Spinal cord (tissue), 10 donors: ENCODE results near the gene CLMN. TPM values are rescaled to one million over a fixed set of nuclear protein-coding genes. Genes with fewer than 3 reads are reported as not detected.

Source experiments
- DNase-seq, 6 donors: peaks; one replicate each; pipeline versions ENCODE4 v3.0.0 to v3.0.0-alpha.2; 2013 to 2015; ENCODE audit warnings: low spot score in 6 of 6, low read depth in 4 of 6
- H3K27ac ChIP-seq: one replicate; pipeline ENCODE4 v1.5.1; 2013; ENCODE audit warnings: low read depth, low read length, control low read depth
- H3K27me3 ChIP-seq: one replicate; pipeline ENCODE4 v1.6.1; 2013; ENCODE audit warnings: low read length; ENCODE audit not compliant: control insufficient read depth, insufficient read depth
- H3K36me3 ChIP-seq: one replicate; pipeline ENCODE4 v1.6.1; 2013; ENCODE audit warnings: low read length; ENCODE audit not compliant: control insufficient read depth, insufficient read depth
- H3K4me1 ChIP-seq: one replicate; pipeline ENCODE4 v1.6.1; 2013; ENCODE audit warnings: low read length; ENCODE audit not compliant: control insufficient read depth, insufficient read depth
- H3K4me3 ChIP-seq: one replicate; pipeline ENCODE4 v1.5.1; 2013; ENCODE audit warnings: low read depth, low read length, control low read depth
- H3K9me3 ChIP-seq: one replicate; pipeline ENCODE4 v1.6.1; 2013; ENCODE audit warnings: low read length; ENCODE audit not compliant: control insufficient read depth, insufficient read depth
- WGBS: methylation state at CpG from one replicate; pipeline ENCODE4 v1.1.5; 2013; ENCODE audit warnings: missing lambda C conversion rate; ENCODE audit not compliant: insufficient coverage; 5-methylcytosine and 5-hydroxymethylcytosine counted together
- polyA plus RNA-seq, 2 donors: library from polyadenylated mRNA; unstranded; fragments of 120-200 nt; gene quantifications; one replicate each; pipeline ENCODE4 v1.2.1, GENCODE V29; 2013; ENCODE audit not compliant: insufficient read length in 2 of 2
- total RNA-seq, 2 donors: library from RNA; depleted of rRNA in 1 of 2; stranded (reverse); fragments of 120-200 nt in 1 of 2; fragments of >200 nt in 1 of 2; gene quantifications; one replicate each; pipeline versions ENCODE4 v1.2.3 to v1.2.4, GENCODE V29; 2013 to 2014
- donor health status: healthy.

CLMN gene
- total and polyA plus RNA-seq, 4 donors, result 4.1 to 18.8 (median 8.6) TPM

DNA sequence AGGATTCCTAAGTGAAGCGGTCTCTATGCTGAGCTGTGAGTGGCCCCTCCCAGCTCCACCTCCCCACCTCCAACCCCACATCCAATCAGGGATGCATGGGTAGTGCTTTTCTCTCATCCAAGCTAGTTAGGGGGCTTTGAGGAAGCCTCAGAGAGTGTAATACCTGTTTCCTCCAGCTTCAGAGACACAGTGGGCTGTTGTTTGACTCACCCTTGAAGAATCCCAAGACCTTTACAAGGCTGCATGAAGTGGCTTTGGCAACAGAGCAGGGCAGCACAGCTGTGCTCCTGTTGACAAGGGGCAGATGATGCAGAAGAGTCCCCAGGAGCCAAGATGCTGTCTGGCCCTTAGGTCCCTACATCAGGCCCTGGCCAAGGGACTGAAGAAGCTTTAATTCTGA, 27.1 kb upstream of the CLMN start:
- Histone ChIP-seq H3K27me3 (no peaks in the 10 kb centered on the region), H3K9me3 (no peaks in the 10 kb centered on the region), H3K36me3 (no peaks in the 10 kb centered on the region), H3K4me1 (no peaks in the 10 kb centered on the region), H3K27ac (no peak overlapping the region), H3K4me3 (no peak overlapping the region)
- no peak for DNase-seq
- no CpG with 5 or more reads among the region's 1 CpG for WGBS

DNA sequence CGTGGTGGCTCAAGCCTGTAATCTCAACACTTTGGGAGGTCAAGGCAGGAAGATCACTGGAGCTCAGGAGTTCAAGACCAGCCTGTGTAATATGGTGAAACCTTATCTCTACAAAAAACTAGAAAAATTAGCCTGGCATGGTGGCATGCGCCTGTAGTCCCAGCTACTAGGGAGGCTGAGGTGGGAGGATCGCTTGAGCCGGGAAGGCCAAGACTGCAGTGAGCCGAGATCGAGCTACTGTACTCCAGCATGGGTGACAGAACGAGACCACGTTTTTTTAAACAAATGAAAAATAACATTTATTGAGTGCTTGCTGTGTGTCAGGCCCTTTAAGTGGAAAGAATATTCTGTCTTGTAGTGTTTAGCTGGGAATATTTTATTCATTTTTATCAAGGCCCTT, 26.6 kb upstream of the CLMN start:
- H3K4me1 ChIP-seq, result no peaks in the 10 kb centered on the region
- no peaks in the 10 kb centered on the region for H3K27me3 ChIP-seq
- no peak for DNase-seq
- no peak overlapping the region for H3K27ac ChIP-seq
- no peaks in the 10 kb centered on the region for H3K36me3 ChIP-seq
- WGBS, result 98% methylated on average over 5 of the region's 8 CpGs
- no peaks in the 10 kb centered on the region for H3K9me3 ChIP-seq
- H3K4me3 ChIP-seq, result no peak overlapping the region

DNA sequence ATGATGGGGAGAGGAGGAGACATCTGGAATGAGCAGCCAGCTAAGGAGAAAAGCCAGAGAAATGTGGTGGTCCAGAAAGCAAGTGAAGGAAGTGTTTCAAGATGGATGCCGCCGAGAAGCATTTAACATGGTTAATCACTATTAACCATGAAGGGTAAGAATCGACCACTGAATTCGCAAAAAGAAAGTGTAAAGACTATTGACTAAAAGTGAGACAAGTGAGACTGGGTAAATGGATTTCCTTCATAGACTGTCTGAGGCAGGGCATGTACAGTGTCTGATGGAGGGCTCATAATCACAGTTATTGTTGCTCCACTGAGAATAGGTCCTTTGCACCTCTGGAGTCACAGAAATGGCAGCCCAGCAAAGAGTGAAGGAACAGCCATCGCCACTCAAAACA, 25.3 kb upstream of the CLMN start:
- WGBS, result 100% methylated on average over 2 of the region's 5 CpGs
- Histone ChIP-seq H3K27ac (no peak overlapping the region), H3K4me3 (no peak overlapping the region), H3K4me1 (no peaks in the 10 kb centered on the region), H3K36me3 (no peaks in the 10 kb centered on the region), H3K27me3 (no peaks in the 10 kb centered on the region), H3K9me3 (no peaks in the 10 kb centered on the region)
- DNase-seq, result no peak

DNA sequence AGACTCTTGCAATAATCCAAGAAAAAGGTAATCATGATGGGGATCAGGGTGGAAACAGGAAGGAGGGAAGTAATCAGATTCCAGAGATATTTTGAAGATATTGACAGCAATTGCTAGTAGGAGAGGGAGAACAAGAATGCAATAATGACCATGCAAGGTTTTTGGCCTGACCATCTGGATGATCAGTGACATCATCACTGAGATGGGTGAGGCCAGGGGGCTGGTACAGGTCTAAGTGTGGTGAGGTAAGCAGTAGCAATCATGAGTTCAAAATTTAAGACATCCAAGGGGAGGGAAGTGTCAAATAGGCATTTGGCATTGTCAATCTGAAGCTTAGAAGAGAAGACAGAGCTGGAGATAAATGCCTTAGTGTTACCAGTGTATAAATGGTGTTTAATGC, 24.8 kb upstream of the CLMN start:
- H3K9me3 ChIP-seq, result no peaks in the 10 kb centered on the region
- no peak overlapping the region for H3K27ac ChIP-seq
- H3K27me3 ChIP-seq, result no peaks in the 10 kb centered on the region
- no peaks in the 10 kb centered on the region for H3K36me3 ChIP-seq
- H3K4me1 ChIP-seq, result no peaks in the 10 kb centered on the region
- H3K4me3 ChIP-seq, result no peak overlapping the region
- no peak for DNase-seq

DNA sequence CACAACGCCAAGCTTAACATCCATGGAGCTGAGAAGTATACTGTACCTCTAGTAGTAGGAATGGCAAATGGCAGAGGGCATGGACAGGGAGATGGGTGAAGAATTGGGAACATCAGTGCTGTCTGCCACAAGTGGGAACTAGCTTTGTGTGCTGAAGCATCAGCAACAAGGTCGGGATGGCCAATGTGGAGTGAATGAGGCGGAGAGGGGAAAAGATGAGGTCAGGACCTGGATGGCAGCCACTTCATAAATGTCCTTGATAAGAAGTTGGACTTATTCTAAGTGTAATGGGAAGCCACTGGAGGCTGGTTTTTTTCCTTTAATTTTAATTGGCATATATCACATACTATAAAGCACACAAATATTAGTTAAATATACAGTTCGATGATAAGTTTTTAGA, 21.9 kb upstream of the CLMN start:
- no peaks in the 10 kb centered on the region for H3K27me3 ChIP-seq
- no peak overlapping the region for H3K4me3 ChIP-seq
- H3K36me3 ChIP-seq, result no peaks in the 10 kb centered on the region
- no peak for DNase-seq
- no peaks in the 10 kb centered on the region for H3K4me1 ChIP-seq
- WGBS, result 100% methylated on average over 2 of the region's 4 CpGs
- no peaks in the 10 kb centered on the region for H3K9me3 ChIP-seq
- H3K27ac ChIP-seq, result no peak overlapping the region

DNA sequence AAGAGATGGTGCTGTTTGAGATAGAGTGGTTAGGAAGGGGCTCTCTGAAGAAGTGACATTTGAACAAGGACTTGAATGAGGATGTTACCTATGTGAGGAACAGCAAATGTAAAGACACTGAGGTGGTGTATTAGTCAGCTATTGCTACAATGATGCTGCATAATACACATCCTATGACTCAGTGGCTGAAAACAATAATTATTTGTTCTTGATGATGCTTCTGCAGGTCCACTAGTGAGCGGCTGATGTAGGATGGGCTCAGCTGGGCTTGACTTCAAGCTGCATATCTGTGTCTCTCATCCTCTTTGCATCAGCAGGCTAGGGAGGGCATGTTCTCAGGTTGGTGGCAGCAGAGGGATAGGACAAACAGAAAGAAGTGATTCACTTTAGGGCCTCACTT, 21.4 kb upstream of the CLMN start:
- H3K4me3 ChIP-seq, result no peak overlapping the region
- no peak overlapping the region for H3K27ac ChIP-seq
- H3K9me3 ChIP-seq, result no peaks in the 10 kb centered on the region
- WGBS, result 88% methylated on average over 1 of the region's 1 CpG
- no peak for DNase-seq
- H3K36me3 ChIP-seq, result no peaks in the 10 kb centered on the region
- H3K4me1 ChIP-seq, result no peaks in the 10 kb centered on the region
- no peaks in the 10 kb centered on the region for H3K27me3 ChIP-seq

DNA sequence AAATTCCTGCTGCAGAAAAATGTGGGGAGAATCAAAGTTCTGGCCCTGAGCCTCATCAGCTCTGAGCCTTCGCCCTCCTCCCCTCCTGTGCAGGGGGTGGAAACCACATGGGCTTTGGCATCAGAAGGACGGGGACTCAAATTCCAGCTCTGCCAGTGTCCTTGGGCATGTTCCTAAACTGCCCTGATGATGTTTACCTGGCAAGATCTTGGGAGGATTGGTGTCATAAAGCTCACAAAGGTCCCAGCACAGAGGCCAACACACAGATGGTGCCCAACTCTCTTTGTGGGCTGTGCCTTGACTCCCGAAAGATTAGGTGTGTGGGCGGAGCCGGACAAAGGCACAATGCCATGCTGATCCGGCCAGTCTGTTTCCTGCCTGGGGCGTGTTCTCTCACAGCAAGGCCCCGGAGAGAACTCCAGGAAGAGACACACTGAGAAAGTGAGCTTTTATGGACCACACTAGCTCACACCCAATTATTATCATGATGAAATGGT, 20.5 kb upstream of the CLMN start:
- Histone ChIP-seq H3K9me3 (no peaks in the 10 kb centered on the region), H3K36me3 (no peaks in the 10 kb centered on the region), H3K4me1 (no peaks in the 10 kb centered on the region), H3K4me3 (no peak overlapping the region), H3K27ac (no peak overlapping the region), H3K27me3 (no peaks in the 10 kb centered on the region)
- no peak for DNase-seq
- WGBS, result 72% methylated on average over 5 of the region's 8 CpGs

DNA sequence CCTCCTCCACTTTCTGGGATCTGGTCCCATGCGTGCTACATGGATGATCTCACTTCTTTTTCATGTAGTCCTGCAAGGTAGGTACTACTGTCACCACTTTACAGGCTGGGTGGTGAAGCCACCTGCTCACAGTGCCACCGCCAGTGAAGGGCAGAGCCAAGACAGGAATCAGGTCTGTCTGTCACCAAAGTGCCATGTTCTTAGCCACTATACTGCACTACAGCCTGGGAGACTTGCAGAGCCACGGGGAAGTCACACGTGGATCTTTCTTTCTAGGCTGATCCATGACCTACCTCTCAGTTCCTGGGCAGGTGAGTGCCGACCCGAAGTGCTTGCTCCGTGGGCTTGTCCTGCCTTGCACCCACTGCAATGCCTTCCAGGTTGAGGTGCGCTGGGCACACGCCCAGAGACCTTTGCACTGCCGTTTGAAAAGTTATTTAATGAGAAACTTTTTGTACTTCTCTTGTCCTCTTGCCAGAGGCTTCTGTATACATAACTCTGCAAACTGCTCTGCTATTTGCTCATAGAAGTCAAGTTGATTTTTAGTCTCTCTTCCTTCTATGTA, 19.7 kb upstream of the CLMN start:
- Histone ChIP-seq H3K36me3 (no peaks in the 10 kb centered on the region), H3K27me3 (no peaks in the 10 kb centered on the region), H3K4me3 (no peak overlapping the region), H3K27ac (no peak overlapping the region), H3K4me1 (no peaks in the 10 kb centered on the region), H3K9me3 (no peaks in the 10 kb centered on the region)
- no peak for DNase-seq
- WGBS, result 88% methylated on average over 10 of the region's 10 CpGs

DNA sequence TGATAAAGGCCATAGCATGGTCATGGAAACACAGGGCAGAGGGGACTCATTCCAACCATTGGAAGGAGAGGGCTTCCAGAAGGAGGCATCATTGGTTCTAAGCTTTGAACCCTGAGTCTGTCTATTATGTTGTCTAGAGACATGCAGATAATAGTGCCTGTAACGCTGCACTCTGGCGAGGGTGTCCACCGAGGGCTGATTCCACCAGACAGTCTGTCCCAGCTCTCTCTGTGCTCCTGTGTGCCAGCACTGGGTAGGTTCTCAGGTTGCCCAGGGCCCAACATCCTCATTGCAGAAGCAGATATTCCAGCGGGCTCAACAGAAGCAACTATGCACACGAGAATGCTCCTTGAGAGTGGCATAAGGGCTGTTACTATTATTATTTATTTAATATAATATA, 18.7 kb upstream of the CLMN start:
- H3K27me3 ChIP-seq, result no peaks in the 10 kb centered on the region
- H3K27ac ChIP-seq, result no peak overlapping the region
- no peaks in the 10 kb centered on the region for H3K9me3 ChIP-seq
- H3K4me1 ChIP-seq, result no peaks in the 10 kb centered on the region
- 64% methylated on average over 3 of the region's 5 CpGs for WGBS
- no peak for DNase-seq
- H3K36me3 ChIP-seq, result no peaks in the 10 kb centered on the region
- H3K4me3 ChIP-seq, result no peak overlapping the region

DNA sequence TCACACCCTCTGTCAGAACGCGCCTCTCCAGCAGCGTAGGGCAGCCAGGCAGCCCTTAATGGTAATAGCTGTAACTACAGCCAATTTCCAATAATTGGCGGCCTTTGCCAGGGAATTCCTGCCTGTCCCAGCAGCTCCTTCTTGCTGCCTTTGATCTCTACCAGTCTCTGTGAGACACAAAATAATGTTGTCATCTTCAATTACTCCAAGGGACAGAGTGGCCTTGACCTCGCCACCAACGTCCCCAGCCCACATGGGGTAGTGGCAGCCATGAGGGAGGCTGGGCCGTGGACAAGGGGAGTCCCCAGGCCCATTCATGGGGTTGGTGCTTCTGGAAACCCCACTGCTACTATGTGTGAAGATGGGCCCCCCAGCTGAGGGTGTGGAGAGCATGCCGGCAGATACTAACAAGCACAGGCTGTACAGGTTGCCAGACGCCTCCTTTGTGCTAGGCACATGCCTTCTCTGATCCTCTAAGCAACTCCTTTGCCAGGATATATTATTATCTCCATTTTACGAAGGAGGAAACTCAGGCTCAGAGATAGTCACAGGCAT, 17.4 kb upstream of the CLMN start:
- no peak for DNase-seq
- WGBS, result 83% methylated on average over 8 of the region's 10 CpGs
- Histone ChIP-seq H3K4me3 (no peak overlapping the region), H3K36me3 (no peaks in the 10 kb centered on the region), H3K27ac (no peak overlapping the region), H3K27me3 (no peaks in the 10 kb centered on the region), H3K4me1 (no peaks in the 10 kb centered on the region), H3K9me3 (no peaks in the 10 kb centered on the region)
